HG03159 (cell line): ENCODE measurements around the gene ARPP19.
"Not testable (repeated sequence)": the region's sequence is repeated elsewhere in the genome, so short reads cannot be mapped to it uniquely, and the experiment has no call there.

ENCODE experiments used
- ATAC-seq: cut with Tn5 transposase; IDR thresholded peaks from one replicate; pipeline ENCODE4 v1.9.1; 2021; ENCODE audit warnings: mild to moderate bottlenecking, moderate library complexity; ENCODE audit not compliant: unreplicated experiment

Gene ARPP19

GRCh38 chr15:52515343-52515742 lies 53.5 kb downstream of the ARPP19 start:
- ATAC-seq = no peak

GRCh38 chr15:52514482-52514881 lies 54.3 kb downstream of the ARPP19 start:
- ATAC-seq = no peak

GRCh38 chr15:52512869-52513268 lies 56.0 kb downstream of the ARPP19 start:
- not testable (repeated sequence) for ATAC-seq

- ATAC-seq = no peak
These were observed 57.7 kb downstream of the ARPP19 start for GRCh38 chr15:52511084-52511483.

- no peak for ATAC-seq
These were observed 59.2 kb downstream of the ARPP19 start for GRCh38 chr15:52509500-52510245.

GRCh38 chr15:52506549-52506948 lies 62.3 kb downstream of the ARPP19 start:
- ATAC-seq = no peak

- ATAC-seq = no peak
These were observed 63.7 kb downstream of the ARPP19 start for GRCh38 chr15:52505151-52505550.

GRCh38 chr15:52503788-52504496 lies 64.9 kb downstream of the ARPP19 start:
- peak; percentile 87 for ATAC-seq

- no peak for ATAC-seq
These were observed 66.2 kb downstream of the ARPP19 start for GRCh38 chr15:52502608-52503007.

GRCh38 chr15:52499506-52499905 lies 69.3 kb downstream of the ARPP19 start:
- no peak for ATAC-seq

- ATAC-seq = no peak
These were observed 70.1 kb downstream of the ARPP19 start for GRCh38 chr15:52498706-52499105.
